ENCODE measurements around the gene SMPD2.

The SMPD2 gene

GRCh38 chr6:109461733-109462526 is 21.4 kb downstream of the SMPD2 start:
- no peak for DNase-seq

GRCh38 chr6:109465772-109466171 is 25.2 kb downstream of the SMPD2 start:
- DNase-seq, result no peak

- DNase-seq, result no peak
Observed at GRCh38 chr6:109466212-109466923, 25.8 kb downstream of the SMPD2 start.

GRCh38 chr6:109467696-109468095 is 27.2 kb downstream of the SMPD2 start:
- no peak for DNase-seq

GRCh38 chr6:109469591-109470189 is 29.2 kb downstream of the SMPD2 start:
- DNase-seq, result no peak

- DNase-seq, result no peak
Observed at GRCh38 chr6:109471105-109471810, 30.7 kb downstream of the SMPD2 start.

- DNase-seq, result no peak
Observed at GRCh38 chr6:109472132-109472995, 31.8 kb downstream of the SMPD2 start.

GRCh38 chr6:109473120-109473519 is 32.6 kb downstream of the SMPD2 start:
- no peak for DNase-seq

GRCh38 chr6:109474995-109475394 is 34.5 kb downstream of the SMPD2 start:
- DNase-seq, result no peak

GRCh38 chr6:109475625-109476024 is 35.1 kb downstream of the SMPD2 start:
- DNase-seq, result no peak

- no peak for DNase-seq
Observed at GRCh38 chr6:109477184-109477583, 36.7 kb downstream of the SMPD2 start.

- no peak for DNase-seq
Observed at GRCh38 chr6:109477725-109478124, 37.2 kb downstream of the SMPD2 start.

GRCh38 chr6:109478222-109478805 is 37.8 kb downstream of the SMPD2 start:
- DNase-seq, result no peak

- no peak for DNase-seq
Observed at GRCh38 chr6:109478841-109479624, 38.5 kb downstream of the SMPD2 start.

- DNase-seq, result no peak
Observed at GRCh38 chr6:109480993-109481480, 40.5 kb downstream of the SMPD2 start.

GRCh38 chr6:109482905-109483734 is 42.6 kb downstream of the SMPD2 start, which contains the start of gene ZBTB24:
Gene ZBTB24, minus strand, starts transcription at chr6:109483219. Its CDS starts 1,193 bp downstream, at chr6:109482026.
- DNase-seq, result peak; percentile 83 to 94 (median 87)

- no peak for DNase-seq
Observed at GRCh38 chr6:109483735-109484057, 43.2 kb downstream of the SMPD2 start.

GRCh38 chr6:109484122-109484521 is 43.6 kb downstream of the SMPD2 start:
- DNase-seq, result no peak

- no peak for DNase-seq
Observed at GRCh38 chr6:109485266-109485935, 44.9 kb downstream of the SMPD2 start.

Data from T-helper 1 cell (primary cell).